ENCODE data around the gene SLC31A1. TPM values are rescaled to one million over a fixed set of nuclear protein-coding genes. Genes with fewer than 3 reads are reported as not detected.
A peak's percentile ranks its signal among the peaks of the same experiment; 100 is the strongest.
"Not testable (repeated sequence)": the region's sequence is repeated elsewhere in the genome, so short reads cannot be mapped to it uniquely, and the experiment has no call there.

SLC31A1 gene
- total RNA-seq, 2 experiments from 2014 or later = 9.5 to 10.2 TPM

DNA sequence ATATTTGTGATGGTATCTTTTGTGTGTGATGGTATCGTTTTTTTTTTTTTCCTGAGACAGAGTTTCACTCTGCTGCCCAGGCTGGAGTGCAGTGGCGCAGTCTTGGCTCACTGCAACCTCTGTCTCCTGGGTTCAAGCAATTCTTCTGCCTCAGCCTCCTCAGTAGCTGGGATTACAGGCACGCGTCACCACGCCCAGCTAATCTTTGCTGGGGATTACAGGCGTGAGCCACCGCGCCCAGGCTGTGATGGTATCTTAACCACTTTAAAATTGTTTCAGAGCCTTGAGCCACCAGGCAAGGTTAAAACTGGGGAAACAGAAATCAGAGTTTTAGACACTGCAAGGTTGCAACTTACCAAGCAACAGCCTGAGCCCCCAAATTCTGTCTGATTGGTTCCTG, 74.9 kb downstream of the SLC31A1 start:
- H3K4me3 Mint-ChIP-seq; DNase-seq; H3K27ac Mint-ChIP-seq; H3K9me3 Mint-ChIP-seq (ENCODE audit: insufficient read depth); H3K4me1 Mint-ChIP-seq (ENCODE audit: low read depth); POLR2A ChIA-PET; ATAC-seq: not testable (repeated sequence)
- Mint-ChIP-seq H3K36me3 (ENCODE audit: low read depth) (peaks cover 16% of the 10 kb centered on the region), H3K27me3 (ENCODE audit: low read depth) (peaks cover 11% of the 10 kb centered on the region)
- CTCF ChIA-PET = interaction anchor here (2.2 kb wide), 1 partner anchor 22 kb away, joined by 8 read pairs; no protein-coding TSS in a partner anchor

DNA sequence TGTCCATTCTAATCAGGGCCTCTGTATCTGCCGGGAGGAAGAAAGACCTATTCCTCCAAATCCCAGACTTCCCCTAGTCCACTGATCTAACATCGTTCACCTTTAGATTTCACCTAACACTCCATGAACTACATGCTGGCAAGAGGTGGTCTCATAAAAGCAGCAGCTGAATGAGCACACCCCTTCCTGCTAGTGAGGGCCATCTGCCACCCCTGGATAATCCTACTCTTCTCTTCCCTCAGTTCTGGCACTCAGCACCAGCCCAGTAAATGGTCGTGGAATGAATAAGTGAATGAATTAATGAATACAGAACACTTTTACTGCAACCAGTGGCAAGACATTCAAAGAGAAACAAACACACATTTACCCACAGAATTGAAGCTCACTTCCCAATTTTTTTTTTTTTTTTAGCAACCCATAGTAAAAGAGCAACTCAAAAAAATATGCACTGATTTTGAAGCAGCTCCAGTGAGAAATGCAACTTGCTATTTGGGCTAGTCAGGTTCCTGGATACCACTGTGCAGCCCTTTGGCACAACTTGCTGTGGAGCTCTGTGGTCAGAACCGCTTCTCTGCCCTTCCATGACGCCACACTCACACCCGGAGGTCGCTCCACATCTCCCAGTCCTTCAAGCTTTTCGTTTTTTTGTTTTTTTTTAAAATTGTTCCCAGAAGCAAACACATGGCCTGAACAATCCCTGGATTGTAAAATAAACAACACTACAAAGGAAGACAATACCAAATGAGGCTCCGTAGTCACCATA, 75.6 kb downstream of the SLC31A1 start:
- Mint-ChIP-seq H3K27me3 (ENCODE audit: low read depth) (peaks cover 13% of the 10 kb centered on the region), H3K4me1 (ENCODE audit: low read depth) (peaks cover 3% of the 10 kb centered on the region), H3K27ac (no peak overlapping the region), H3K4me3 (no peak overlapping the region), H3K36me3 (ENCODE audit: low read depth) (peaks cover 11% of the 10 kb centered on the region), H3K9me3 (ENCODE audit: insufficient read depth) (no peaks in the 10 kb centered on the region)
- ATAC-seq (no peak), DNase-seq (no peak)
- ChIA-PET CTCF (interaction anchor here (2.2 kb wide), 1 partner anchor 23 kb away, joined by 8 read pairs; no protein-coding TSS in a partner anchor), POLR2A (no interaction called here)

DNA sequence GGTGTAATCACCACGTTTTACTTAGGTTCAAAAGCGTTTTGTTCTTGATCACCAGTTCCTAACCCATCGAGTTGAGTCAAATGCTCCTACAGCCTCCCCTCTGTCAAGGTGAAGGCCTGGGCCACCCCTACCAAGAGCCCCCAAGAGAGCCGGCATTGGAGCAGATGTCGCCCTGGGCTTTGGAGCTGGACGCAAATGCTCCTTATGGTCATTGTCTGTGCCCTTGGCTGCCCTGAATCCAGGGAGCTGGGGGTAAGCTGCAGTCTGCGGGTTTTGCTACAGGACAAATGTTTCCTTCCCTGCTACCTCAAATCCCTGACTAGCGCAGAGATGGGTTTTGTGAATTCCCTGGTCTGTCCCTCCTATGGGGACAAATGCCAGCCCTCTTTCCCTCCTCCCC, 77.0 kb downstream of the SLC31A1 start:
- Mint-ChIP-seq H3K9me3 (ENCODE audit: insufficient read depth) (no peaks in the 10 kb centered on the region), H3K4me3 (no peak overlapping the region), H3K4me1 (ENCODE audit: low read depth) (peaks cover 3% of the 10 kb centered on the region), H3K27me3 (ENCODE audit: low read depth) (peaks cover 13% of the 10 kb centered on the region), H3K36me3 (ENCODE audit: low read depth) (peaks cover 2% of the 10 kb centered on the region), H3K27ac (no peak overlapping the region)
- ATAC-seq (no peak), DNase-seq (no peak)
- ChIA-PET CTCF (interaction anchor here (2.2 kb wide), 1 partner anchor 24 kb away, joined by 8 read pairs; no protein-coding TSS in a partner anchor), POLR2A (interaction anchor here (0.5 to 0.6 kb wide), 2 partner anchors 70 to 1747 kb away, joined by 3 read pairs; no protein-coding TSS in a partner anchor)

DNA sequence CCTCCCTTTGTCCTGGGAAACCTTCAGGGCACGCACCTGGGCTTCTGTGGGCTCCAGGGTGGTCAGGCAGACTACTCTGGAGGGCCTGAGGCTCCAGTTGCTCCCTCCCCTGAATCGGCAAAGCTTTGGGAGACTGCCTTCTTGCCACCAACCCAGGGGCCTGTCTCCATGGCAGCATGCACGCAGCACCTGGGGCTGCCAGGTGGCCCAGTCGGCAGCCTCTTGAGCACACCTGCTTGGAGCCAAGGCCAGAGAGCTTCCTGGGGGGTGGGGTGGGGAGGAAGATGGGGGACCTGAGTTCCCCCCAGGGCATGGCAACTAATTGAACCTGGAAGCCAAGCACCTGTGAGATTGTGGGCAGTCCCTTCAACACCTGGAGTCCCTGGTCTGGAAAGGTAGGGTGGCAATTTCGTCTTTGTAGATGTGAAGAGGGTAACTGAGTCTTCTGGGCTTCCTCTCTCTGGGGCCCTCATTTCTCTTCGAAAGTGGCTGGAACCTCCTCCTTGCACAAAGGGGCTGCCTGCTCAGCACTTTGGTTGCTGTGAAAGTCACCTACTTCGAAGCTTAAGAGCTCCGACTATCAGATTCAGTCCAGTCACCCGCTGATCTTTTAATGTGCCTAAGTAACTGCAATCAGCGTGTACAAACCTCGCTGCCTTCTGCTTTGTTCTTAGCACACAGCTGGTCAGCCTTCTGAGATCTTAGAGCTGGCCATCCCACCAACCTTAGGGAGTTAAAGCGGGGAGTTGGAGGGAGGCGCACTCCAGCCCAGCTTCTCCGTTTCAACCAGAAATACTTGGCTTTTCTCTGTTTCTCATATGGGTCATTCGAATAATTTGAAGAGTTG, 77.8 kb downstream of the SLC31A1 start:
- POLR2A ChIA-PET = interaction anchor here (0.6 kb wide), 1 partner anchor 1746 kb away, joined by 3 read pairs; no protein-coding TSS in a partner anchor
- Mint-ChIP-seq H3K4me1 (ENCODE audit: low read depth) (peaks cover 3% of the 10 kb centered on the region), H3K36me3 (ENCODE audit: low read depth) (no peaks in the 10 kb centered on the region), H3K27ac (no peak overlapping the region), H3K4me3 (no peak overlapping the region), H3K9me3 (ENCODE audit: insufficient read depth) (no peaks in the 10 kb centered on the region), H3K27me3 (ENCODE audit: low read depth) (peaks cover 13% of the 10 kb centered on the region)
- no peak for ATAC-seq
- CTCF ChIA-PET = interaction anchor here (1.0 to 1.1 kb wide), 2 partner anchors 102 to 147 kb away, joined by 4 to 5 read pairs; partner anchors contain the start of gene ALAD
- no peak for DNase-seq

DNA sequence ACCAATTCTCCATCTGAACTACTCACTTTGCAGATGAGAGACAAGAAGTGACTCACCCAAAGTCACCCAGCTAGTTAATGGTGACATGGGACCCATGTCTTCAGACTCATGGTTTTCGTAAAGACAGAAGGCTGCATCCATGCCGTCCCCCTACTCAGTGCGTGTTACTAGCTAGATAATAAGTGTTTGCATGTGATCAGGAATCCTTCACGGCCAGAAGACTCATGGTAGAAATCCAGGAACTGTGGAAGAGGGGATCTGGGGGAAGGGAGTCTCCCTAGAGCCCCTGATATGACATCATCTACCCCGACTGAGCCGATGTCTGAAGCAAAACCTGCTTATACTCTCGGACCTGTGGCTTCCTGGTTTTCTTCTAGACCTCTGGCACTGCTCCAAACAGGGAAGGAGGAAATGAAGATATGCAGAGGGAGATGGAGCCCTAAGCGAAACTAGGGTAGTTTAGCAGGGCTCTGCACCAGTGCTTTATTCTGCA, 78.5 kb downstream of the SLC31A1 start:
- Mint-ChIP-seq H3K4me3 (no peak overlapping the region), H3K9me3 (ENCODE audit: insufficient read depth) (no peaks in the 10 kb centered on the region), H3K36me3 (ENCODE audit: low read depth) (no peaks in the 10 kb centered on the region), H3K27ac (no peak overlapping the region), H3K27me3 (ENCODE audit: low read depth) (peaks cover 13% of the 10 kb centered on the region), H3K4me1 (ENCODE audit: low read depth) (peaks cover 3% of the 10 kb centered on the region)
- ChIA-PET POLR2A (no interaction called here), CTCF (interaction anchor here (1.0 to 1.1 kb wide), 2 partner anchors 101 to 147 kb away, joined by 4 to 5 read pairs; partner anchors contain the start of gene ALAD)
- no peak for DNase-seq
- ATAC-seq = no peak

DNA sequence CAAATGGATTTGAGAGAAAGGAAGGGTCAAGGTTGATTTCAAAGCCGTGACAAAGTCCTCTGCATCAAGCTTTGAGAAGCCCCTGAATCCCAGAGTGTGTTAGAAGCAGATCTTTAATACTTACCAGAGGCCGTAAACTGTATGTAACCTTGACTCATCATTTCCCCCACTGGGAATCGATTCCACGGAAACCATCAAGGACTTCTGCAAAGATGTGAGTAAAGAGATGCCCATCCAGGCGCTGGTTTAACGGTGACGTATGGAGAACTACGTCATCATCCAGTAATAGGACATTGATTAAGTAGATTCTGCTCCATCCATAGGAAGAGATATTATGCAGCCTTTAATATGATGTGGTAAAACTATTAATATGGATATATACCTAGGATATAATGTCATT, 80.2 kb downstream of the SLC31A1 start:
- ChIA-PET CTCF (interaction anchor here (0.7 to 0.9 kb wide), 2 partner anchors 10 to 357 kb away, joined by 3 read pairs; no protein-coding TSS in a partner anchor), POLR2A (no interaction called here)
- Mint-ChIP-seq H3K27ac (no peak overlapping the region), H3K4me1 (ENCODE audit: low read depth) (peaks cover 3% of the 10 kb centered on the region), H3K27me3 (ENCODE audit: low read depth) (peaks cover 13% of the 10 kb centered on the region), H3K36me3 (ENCODE audit: low read depth) (no peaks in the 10 kb centered on the region), H3K4me3 (no peak overlapping the region), H3K9me3 (ENCODE audit: insufficient read depth) (no peaks in the 10 kb centered on the region)
- no peak for DNase-seq
- no peak for ATAC-seq

DNA sequence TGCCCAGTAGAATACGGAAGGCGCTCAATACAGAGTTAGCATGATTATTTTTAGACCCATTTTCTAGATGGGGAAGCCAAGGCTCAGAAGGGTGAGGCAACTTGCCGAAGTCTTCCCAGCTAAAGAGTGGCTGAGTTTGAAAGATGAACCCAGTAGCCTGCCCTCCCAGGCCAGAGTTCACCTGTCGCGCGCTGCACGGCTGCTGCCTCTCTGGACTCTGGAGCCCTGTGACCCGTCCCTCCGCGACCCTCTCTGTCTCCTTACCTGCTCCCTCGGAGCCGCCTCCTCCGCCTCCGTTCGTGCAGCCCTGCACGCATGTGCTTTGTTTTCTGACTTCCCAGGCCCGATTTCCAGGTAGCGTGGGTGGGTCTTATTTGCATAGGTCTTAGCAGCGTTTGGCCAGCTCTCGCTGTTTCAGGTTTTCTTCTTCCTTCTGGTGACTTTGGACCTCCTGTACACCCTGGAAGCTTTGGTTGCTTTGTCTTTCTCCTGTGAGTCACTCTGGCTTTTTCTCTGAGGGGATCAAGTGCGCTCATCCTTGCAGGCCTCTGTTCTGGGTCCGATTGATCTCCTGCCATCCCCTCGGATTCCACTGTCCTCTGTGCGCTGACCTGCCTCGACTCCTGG, 81.6 kb downstream of the SLC31A1 start, which contains the start of gene RNF183:
Gene RNF183 (minus strand): TSS at position 585 of the 627 bp plus-strand sequence. CDS start 5,192 bp downstream, outside the sequence.
- Mint-ChIP-seq H3K36me3 (ENCODE audit: low read depth) (no peaks in the 10 kb centered on the region), H3K4me3 (no peak within 1 kb of the TSS), H3K9me3 (ENCODE audit: insufficient read depth) (no peaks in the 10 kb centered on the region), H3K4me1 (ENCODE audit: low read depth) (peaks cover 3% of the 10 kb centered on the region), H3K27ac (no peak within 1 kb of the TSS), H3K27me3 (ENCODE audit: low read depth) (peaks cover 11% of the 10 kb centered on the region)
- DNase-seq (no peak), ATAC-seq (no peak)
- POLR2A ChIA-PET = no interaction called here
- CTCF ChIA-PET = no interaction called here

DNA sequence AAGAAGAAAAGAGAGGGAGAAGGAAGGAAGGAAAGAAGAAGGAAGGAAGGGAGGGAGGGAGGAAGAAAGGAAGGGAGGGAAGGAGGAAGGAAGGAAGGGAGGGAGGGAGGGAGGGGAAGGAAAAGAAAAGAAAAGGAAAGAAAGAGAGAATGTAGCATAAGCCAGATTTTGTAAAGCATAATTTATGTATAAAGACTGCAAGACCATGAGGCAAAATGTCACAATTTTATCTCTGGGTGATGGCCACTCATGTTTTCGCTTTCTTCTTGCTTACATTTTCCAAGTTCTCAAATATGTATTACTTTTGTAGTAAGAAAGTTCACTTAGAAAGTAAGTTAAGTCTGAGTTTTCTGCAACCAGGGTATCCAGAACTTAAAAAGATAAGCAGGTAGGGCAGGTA, 85.2 kb downstream of the SLC31A1 start:
- H3K27ac Mint-ChIP-seq = no peak overlapping the region
- H3K36me3 Mint-ChIP-seq (ENCODE audit: low read depth) = no peaks in the 10 kb centered on the region
- POLR2A ChIA-PET = no interaction called here
- ATAC-seq (no peak), DNase-seq (no peak)
- H3K4me1 Mint-ChIP-seq (ENCODE audit: low read depth) = no peaks in the 10 kb centered on the region
- no peak overlapping the region for H3K4me3 Mint-ChIP-seq
- CTCF ChIA-PET = no interaction called here
- no peaks in the 10 kb centered on the region for H3K9me3 Mint-ChIP-seq (ENCODE audit: insufficient read depth)
- H3K27me3 Mint-ChIP-seq (ENCODE audit: low read depth) = no peaks in the 10 kb centered on the region

DNA sequence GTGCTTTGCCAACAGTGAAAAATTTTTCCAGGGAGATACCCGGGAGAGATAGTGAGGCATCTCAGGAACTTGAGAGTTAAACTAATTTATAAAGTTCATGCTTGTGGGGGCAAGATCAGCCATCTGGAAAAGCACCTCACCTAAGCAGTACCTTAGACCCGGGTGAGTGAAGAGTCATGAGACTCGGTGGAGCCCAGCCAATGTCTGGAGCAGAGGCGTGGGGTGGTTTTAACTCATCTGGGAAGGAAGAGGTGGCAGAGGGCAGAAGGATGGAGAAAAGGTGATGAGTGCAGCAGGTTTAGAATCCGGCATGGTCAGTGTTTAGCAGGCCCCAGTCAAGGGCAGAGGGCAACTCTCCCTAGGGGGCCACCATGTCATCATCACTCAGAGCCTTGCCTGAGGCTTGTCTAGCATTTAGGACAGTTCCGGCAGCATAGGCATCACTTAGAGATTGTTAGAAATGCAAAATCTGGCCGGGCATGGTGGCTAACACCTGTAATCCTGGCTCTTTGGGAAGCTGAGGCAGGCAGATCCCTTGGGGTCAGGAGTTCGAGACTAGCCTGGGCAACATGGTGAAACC, 86.1 kb downstream of the SLC31A1 start:
- POLR2A ChIA-PET = no interaction called here
- no peak for ATAC-seq
- Mint-ChIP-seq H3K27ac (no peak overlapping the region), H3K4me3 (no peak overlapping the region), H3K9me3 (ENCODE audit: insufficient read depth) (no peaks in the 10 kb centered on the region), H3K36me3 (ENCODE audit: low read depth) (no peaks in the 10 kb centered on the region), H3K4me1 (ENCODE audit: low read depth) (no peaks in the 10 kb centered on the region), H3K27me3 (ENCODE audit: low read depth) (no peaks in the 10 kb centered on the region)
- CTCF ChIA-PET = no interaction called here
- no peak for DNase-seq

DNA sequence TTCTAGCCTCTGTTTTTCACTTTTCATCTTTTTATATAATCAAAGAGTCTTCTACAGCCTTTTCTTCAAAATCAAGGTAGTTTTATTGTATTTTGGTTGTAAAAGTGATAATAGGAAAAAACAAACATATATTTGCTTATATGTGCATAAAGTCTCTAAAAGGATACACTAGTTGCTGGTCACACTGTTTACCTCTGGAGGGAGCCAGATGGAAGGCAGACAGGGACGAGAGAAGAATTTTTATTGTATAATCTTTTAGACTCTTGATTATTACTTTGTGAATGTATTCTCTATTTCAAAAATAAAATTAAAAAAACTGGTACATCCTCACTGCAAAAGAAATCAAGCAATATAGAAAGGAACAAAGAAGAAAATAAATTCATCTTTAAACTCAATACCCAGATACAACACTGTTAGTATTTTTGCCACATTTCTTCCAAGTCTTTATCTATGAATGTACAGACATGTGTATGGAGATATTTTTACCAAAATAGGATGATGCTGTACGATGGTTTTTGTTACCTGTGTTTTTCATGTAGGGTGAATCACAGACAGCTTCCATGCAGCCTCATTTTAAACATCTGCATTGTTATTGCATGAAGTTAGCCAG, 88.0 kb downstream of the SLC31A1 start:
- ATAC-seq = peak; percentile 53
- POLR2A ChIA-PET = no interaction called here
- no peak overlapping the region for H3K4me3 Mint-ChIP-seq

DNA sequence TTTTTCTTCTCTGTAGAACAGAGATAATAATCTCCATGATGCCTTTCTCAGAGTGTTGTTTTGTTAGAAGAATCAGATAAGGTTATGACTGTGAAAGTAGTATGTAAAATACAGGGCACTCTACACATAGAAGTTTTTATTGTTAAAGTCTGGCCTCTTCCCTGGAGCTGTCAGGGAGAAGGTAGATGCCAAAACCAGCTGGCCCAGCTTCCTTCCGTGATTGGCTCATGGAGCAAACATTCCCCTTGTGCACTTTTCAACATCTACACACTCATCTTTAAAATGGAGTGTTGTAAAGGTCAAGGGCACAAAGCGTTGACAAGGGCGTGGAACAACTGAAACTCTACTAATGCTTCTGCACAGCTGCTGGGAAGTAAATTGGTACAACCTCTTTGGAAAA, 89.2 kb downstream of the SLC31A1 start:
- DNase-seq (no peak), ATAC-seq (no peak)
- H3K4me1 Mint-ChIP-seq (ENCODE audit: low read depth) = no peaks in the 10 kb centered on the region
- peaks cover 2% of the 10 kb centered on the region for H3K27me3 Mint-ChIP-seq (ENCODE audit: low read depth)
- H3K36me3 Mint-ChIP-seq (ENCODE audit: low read depth) = no peaks in the 10 kb centered on the region
- no peak overlapping the region for H3K4me3 Mint-ChIP-seq
- no peak overlapping the region for H3K27ac Mint-ChIP-seq
- CTCF ChIA-PET = interaction anchor here (1.3 to 4.6 kb wide), 3 partner anchors 97 to 346 kb away, joined by 3 to 24 read pairs (median 6); no protein-coding TSS in a partner anchor
- H3K9me3 Mint-ChIP-seq (ENCODE audit: insufficient read depth) = no peaks in the 10 kb centered on the region
- POLR2A ChIA-PET = no interaction called here

More for the DNA sequence above, 88.0 kb downstream of the SLC31A1 start:
- peak; percentile 46 for DNase-seq
- CTCF ChIA-PET = interaction anchor here (0.7 to 4.6 kb wide), 4 partner anchors 14 to 347 kb away, joined by 3 to 24 read pairs (median 4); partner anchors contain the start of gene ALAD
- no peaks in the 10 kb centered on the region for H3K27me3 Mint-ChIP-seq (ENCODE audit: low read depth)
- no peak overlapping the region for H3K27ac Mint-ChIP-seq
- no peaks in the 10 kb centered on the region for H3K36me3 Mint-ChIP-seq (ENCODE audit: low read depth)
- no peaks in the 10 kb centered on the region for H3K9me3 Mint-ChIP-seq (ENCODE audit: insufficient read depth)
- H3K4me1 Mint-ChIP-seq (ENCODE audit: low read depth) = no peaks in the 10 kb centered on the region

Measured in activated CD8-positive, alpha-beta T cell treated with anti-CD3 and anti-CD28 coated beads, Interleukin-2, amount 10 ng/mL, durations not matched to agents 7 days and 5 days (primary cell).